NCI-H748 treated with DMSO at 0.1 percent for 48 hours (cell line): ENCODE results near the gene NOTCH1.
"Not testable (repeated sequence)": the region's sequence is repeated elsewhere in the genome, so short reads cannot be mapped to it uniquely, and the experiment has no call there.

Source experiments
- DNase-seq: peaks from one replicate; lab custom pipeline; 2025; lab: John Stamatoyannopoulos, UW

The NOTCH1 gene

GRCh38 chr9:136564379-136564988, 18.6 kb upstream of the NOTCH1 start:
- DNase-seq: no peak

- no peak for DNase-seq
Observed at GRCh38 chr9:136563646-136564325, 17.9 kb upstream of the NOTCH1 start.

- no peak for DNase-seq
Observed at GRCh38 chr9:136562746-136563495, 17.1 kb upstream of the NOTCH1 start.

GRCh38 chr9:136561779-136562178, 15.9 kb upstream of the NOTCH1 start:
- DNase-seq: no peak

GRCh38 chr9:136560586-136560985, 14.7 kb upstream of the NOTCH1 start:
- DNase-seq: no peak

GRCh38 chr9:136559371-136559770, 13.5 kb upstream of the NOTCH1 start:
- not testable (repeated sequence) for DNase-seq

- DNase-seq: not testable (repeated sequence)
Observed at GRCh38 chr9:136558846-136559245, 13.0 kb upstream of the NOTCH1 start.

GRCh38 chr9:136558373-136558772, 12.5 kb upstream of the NOTCH1 start:
- no peak for DNase-seq

GRCh38 chr9:136557036-136557435, 11.2 kb upstream of the NOTCH1 start:
- no peak for DNase-seq

GRCh38 chr9:136556166-136556565, 10.3 kb upstream of the NOTCH1 start:
- no peak for DNase-seq

GRCh38 chr9:136554870-136555269, 9.0 kb upstream of the NOTCH1 start:
- no peak for DNase-seq

GRCh38 chr9:136553581-136553980, 7.7 kb upstream of the NOTCH1 start:
- DNase-seq: no peak

GRCh38 chr9:136552117-136552703, 6.4 kb upstream of the NOTCH1 start:
- no peak for DNase-seq

- no peak for DNase-seq
Observed at GRCh38 chr9:136551401-136552116, 5.7 kb upstream of the NOTCH1 start.

GRCh38 chr9:136550439-136551289, 4.8 kb upstream of the NOTCH1 start:
- DNase-seq: no peak

- no peak for DNase-seq
Observed at GRCh38 chr9:136549010-136549980, 3.4 kb upstream of the NOTCH1 start.

GRCh38 chr9:136547508-136548215, 1.8 kb upstream of the NOTCH1 start:
- no peak for DNase-seq

GRCh38 chr9:136546697-136547501, 1.1 kb upstream of the NOTCH1 start:
- DNase-seq: no peak

GRCh38 chr9:136545692-136545964, 220 bp downstream of the NOTCH1 start:
- no peak for DNase-seq
